Muscle of arm (tissue), 12 donors: ENCODE measurements around the gene IGFBP1. TPM values are rescaled to one million over a fixed set of nuclear protein-coding genes. Genes with fewer than 3 reads are reported as not detected.

Experiments
- DNase-seq: peaks from one replicate; pipeline ENCODE4 v3.0.0-alpha.2; 2013
- polyA plus RNA-seq, 12 donors: library from polyadenylated mRNA; unstranded; fragments of 120-200 nt; gene quantifications; one replicate each; pipeline ENCODE4 v1.2.1, GENCODE V29; 2013; ENCODE audit not compliant: insufficient read length in 12 of 12

Gene IGFBP1
- polyA plus RNA-seq, 12 donors = 0.22 to 1.3 (median 0.35) TPM; not detected in 2

DNA sequence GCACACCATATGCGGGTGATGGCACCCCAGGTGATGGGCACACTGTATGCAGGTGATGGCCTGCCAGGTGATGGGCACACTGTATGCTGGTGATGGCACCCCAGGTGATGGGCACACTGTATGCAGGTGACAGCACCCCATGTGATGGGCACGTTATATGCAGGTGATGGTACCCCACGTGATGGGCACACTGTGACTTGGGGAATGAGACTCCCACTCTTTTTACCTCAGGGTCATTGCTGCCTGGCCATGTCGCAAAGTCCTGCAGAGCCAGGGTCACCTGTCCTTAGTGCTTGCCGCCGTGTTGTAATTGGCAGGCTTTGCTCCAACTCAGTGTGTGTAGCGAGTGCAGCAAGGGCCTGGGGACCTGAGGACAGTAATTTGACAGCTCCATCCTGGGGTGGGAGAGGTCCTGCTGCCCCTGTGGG is 7.8 kb upstream of the IGFBP1 start:
- no peak for DNase-seq

DNA sequence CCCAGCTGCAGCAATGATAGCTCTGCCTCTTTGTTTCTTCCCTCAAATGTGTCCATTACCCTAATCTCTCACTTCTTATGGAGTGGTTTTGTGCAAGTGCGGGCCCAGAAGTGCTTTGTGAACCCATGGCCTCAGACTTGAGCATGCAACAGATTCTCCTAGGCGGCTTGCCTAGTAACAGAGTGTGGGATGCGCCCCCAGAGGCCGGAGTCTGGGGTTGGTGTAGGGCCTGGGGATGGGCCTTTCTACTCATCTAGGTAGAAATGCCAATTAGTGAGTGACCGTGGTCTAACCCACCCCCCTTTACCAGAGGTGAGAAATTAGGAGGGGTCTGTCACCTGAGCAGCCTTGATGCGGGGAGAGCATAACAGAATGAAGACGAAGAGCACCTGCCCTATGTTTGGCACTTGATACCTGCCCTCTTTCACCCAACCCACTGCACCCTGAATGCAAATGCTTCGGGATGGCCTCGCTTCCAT is 7.0 kb upstream of the IGFBP1 start:
- DNase-seq = no peak

DNA sequence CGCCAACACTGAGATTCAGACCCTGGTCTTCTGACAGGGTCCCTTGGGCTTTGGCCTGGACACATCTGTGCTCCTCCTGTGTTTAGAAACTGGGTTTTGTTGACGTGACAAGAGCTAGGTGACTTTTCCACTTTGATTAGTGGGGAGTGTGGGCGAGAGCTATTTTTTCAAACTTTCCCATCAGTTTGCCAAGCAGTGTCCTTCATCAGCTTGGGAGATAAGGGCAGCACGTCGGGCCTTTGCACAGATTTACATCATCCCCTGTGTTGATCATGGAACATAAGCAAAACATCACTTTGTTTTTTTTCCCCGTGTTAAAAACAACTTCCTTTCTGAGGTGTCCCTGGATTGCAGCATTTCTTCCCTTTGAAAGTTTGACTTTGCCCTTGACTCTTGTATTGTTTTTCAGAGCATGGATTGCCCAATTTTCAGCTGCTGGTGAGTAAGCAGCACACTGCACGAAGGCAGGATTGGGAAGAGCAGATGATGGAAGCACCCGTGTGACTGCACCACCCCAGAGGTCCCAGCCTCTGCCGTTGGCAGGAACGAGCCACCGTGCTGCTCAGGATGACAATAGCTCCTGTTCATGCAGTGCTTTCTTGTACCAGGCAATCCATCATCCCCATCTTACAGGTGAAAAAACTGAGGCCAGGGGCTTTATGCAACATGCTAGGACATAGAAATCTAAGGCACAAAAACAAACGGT is 6.4 kb upstream of the IGFBP1 start:
- DNase-seq = no peak

DNA sequence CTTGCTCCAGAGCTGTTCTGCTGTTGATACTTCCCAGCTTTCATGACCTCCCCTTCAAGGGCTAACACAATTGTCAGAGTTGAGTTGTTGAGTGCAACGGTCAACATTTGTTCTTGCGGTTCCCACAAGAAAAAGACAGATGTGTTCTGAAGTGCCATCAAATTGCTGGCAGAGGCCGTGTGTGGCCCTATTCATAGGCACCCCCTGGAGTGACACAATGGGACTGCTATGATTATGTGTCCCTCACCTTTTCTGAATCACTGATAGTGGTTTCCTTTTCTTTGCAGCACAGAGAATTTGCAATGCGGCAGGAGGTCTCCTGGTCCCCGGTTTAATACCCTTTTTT is 5.8 kb upstream of the IGFBP1 start:
- DNase-seq = no peak

DNA sequence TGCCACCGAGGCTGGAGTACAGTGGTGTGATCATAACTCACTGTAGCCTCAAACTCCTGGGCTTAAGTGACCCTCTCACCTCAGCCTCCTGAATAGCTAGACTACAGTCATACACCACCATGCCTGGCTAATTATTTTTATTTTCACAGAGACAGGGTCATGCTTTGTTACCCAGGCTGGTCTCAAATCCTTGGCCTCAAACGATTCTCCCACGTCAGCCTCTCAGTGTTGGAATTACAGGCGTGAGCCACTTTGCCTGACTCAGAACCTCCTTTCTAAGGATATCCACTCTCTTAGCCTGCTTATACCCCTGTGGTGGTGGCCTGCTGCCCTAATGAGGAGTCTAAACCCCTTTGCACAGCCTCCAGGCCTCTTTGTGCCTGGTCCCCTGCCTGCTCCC is 4.2 kb upstream of the IGFBP1 start:
- no peak for DNase-seq

DNA sequence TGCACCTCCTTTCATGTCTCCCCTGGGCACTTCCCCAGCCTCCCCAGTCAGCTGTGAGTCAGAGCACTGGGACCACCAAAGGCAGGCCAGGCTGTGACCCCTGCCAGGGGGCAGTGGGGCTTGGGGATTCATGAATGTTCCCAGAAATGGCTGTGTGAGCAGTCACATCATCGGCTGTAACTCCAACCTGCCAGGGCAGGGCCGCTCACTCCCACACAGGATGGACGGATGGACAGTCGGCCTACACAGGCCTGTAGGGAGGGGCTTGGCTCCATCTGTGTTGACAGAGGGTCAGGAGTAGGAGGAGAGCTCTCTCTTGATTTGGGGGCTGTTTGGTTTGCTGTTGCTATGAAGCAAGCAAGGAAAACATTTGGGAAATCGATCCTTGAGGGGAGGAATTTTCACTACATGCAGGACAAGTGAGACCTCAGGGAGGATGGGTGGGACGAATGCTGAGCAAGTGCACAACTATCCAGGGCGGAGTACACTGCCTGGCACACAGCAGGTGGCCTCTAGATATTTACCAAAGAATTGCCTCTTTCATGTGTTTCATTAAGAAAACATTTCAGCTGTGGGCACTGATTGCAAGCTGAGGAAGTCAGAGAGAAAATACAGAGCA is 2.9 kb upstream of the IGFBP1 start:
- no peak for DNase-seq

DNA sequence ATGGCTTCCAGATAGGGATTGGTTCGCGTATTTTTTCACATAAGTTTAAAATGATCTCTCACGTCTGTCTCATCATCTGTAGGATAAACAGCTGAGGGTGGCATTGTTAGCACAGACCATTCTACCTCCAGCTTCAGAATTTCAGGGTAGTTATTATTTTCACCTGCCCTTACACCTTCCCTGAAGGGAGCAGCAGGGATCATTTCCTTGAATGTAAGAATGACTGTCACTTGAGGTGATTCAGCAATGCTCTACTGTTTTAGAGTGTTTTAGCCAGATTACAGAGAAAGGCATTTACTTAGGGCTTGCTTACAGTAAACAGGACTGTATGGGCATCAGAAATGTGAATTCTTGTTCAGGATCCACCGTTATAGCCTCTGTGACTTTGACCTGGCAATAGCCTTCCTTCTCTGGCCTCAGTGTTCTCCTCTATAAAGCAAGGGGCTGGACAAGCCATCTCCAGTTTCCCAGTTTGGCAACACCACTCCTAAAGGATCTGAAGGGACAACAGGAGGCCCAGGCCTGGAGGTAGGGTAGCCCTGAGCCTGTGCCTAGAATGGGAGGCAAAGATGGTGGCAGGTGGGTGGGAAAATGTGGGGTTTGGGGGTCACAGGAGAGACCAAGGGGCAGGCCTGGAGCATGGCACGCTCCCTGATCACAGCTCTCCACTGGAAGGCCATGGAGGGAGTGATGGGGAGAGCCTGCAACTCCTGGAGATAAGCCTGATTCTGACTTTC is 1.2 kb upstream of the IGFBP1 start:
- DNase-seq = no peak

DNA sequence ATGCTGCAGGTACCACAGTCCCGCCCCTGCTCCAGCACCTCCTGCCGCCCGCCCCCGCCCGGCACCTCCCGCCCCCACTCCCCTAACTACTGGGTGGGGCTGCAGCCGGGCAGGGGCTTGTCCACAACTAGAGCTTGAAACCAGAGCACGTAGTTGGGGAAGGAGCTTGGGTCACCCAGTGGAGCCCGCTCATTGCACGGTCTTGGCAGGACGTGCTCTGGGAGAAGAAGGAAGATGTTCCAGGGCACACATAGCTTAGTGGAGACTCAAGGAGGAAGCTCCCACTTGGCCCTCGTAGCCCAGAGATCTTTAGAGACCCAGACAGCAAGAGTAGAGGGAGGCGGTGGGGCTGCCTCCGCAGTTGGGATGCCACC is 692 bp downstream of the IGFBP1 start:
- no peak for DNase-seq

DNA sequence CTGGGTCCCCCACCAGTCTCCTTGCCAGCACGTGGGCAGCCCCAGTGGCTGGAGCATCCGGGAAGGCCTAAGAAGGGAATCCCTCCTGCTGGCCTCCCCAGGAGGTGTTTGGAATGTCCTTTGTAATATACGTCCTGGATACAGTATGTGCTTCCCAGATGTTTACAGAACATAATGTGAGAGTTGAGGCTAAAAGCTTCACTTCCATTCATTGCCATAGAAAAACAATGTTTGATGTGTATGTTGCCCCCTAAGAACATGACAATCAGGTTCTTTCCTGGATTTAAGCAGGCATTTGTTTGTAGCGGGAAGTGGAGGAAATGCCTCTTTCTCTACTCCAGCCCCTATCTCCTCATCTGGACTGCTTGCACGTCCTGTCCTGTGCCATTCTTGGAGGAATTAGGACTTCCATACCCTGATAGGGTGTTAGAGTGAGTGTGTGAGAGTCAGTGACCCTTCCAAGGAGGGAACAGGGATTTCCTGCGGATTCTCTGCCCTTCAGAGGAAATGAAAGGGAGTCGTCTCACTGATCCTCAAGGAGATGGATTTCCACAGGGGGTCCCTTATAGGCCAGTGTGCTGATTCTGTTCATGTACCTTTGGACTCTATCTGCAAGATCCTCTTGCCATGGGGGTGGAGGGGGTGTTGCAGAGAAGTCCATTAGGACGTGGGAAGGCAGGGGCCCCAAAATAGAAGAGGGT is 1.2 kb downstream of the IGFBP1 start:
- no peak for DNase-seq

DNA sequence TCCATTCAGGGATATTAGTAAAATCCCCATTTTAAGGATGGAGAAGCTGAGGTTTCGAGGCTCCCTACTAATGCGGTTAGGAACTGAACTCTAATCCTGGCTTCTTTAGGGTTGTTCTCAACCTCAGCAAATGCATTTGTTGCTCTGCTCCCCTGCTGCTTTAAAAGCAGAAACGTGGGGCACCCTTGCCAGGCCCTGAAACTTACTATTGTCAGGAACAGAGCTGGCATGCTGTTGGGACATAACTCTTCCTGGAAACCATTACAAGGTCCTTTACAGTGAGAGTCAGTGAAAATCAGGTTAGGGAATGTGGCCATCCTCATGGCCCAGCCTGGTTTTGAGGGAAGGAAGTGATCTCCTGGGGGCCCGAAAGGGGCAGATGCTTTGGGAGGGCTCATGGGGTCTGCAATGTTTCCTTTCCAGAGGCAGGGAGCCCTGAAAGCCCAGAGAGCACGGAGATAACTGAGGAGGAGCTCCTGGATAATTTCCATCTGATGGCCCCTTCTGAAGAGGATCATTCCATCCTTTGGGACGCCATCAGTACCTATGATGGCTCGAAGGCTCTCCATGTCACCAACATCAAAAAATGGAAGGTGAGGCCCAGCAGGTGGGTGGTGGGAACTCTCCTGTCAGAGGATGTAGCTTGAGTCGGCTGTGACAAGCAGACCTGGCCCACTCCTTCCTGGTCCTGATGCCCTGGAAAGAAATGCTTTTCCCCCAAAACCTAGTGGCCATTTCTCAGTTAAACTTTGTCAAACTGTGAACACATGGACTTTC is 2.0 kb downstream of the IGFBP1 start:
- DNase-seq = no peak

DNA sequence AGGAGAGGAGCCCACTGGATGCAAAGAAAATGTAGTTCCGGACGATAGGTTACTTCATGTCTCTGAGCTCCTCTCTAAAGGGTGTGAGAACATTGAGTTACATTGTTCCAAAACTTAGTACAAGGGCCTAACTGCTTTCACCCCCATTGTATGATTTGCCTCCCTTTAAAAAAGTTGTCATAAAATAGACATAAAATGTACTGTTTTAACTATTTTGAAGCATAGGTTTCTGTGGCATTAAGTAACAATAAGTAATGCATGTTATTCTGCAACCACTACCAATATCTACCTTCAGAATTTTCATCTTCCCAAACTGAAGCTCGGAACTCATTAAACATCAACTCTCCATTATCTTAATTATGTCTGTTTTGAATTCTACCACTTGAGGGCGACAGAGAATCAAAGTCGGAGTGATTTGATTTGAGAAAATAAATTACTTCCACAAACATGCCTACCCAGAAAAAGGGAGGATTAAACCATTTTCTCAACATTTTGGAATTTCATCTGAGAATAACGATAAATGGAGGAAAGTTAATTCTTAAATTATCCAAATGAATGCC is 2.7 kb downstream of the IGFBP1 start:
- DNase-seq = peak; percentile 59

DNA sequence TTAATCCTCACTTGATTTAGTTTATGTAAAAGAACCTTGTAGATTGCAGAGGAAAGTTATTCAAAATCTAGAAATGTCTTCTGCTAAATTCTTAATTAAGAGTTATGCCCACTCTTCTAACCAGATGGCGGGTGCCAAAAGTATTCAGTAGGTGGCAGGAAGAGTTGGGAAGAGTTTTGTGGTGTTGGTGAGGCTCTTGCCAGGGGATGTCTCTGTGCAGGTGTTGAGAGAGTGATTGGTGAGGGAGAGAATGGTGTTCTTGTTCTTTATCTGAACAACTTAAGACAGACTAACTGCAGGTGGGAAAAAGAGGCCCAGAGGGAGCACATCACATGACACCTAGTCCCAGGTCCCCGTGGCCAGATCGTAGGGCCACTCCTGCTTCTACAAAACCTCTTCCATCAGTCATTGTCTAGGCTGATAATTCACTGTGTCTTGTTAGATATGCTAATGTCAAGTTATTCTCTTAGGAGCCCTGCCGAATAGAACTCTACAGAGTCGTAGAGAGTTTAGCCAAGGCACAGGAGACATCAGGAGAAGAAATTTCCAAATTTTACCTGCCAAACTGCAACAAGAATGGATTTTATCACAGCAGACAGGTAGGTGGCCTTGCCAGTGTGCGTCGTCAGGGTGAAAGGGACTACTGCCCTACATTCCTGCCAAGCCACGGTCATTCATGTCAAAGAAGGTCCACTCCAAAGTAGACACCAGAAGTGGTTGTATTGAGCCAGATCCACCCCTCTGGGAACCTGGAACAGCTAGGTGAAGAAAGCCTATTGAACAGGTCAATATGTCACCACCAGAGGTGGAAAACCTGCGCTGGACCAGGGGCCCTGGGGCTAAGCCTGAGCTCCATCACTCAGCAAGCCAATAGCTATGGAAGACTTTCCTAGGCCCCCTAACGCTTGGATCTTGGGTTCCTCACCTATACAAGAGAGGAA is 3.4 kb downstream of the IGFBP1 start:
- no peak for DNase-seq

DNA sequence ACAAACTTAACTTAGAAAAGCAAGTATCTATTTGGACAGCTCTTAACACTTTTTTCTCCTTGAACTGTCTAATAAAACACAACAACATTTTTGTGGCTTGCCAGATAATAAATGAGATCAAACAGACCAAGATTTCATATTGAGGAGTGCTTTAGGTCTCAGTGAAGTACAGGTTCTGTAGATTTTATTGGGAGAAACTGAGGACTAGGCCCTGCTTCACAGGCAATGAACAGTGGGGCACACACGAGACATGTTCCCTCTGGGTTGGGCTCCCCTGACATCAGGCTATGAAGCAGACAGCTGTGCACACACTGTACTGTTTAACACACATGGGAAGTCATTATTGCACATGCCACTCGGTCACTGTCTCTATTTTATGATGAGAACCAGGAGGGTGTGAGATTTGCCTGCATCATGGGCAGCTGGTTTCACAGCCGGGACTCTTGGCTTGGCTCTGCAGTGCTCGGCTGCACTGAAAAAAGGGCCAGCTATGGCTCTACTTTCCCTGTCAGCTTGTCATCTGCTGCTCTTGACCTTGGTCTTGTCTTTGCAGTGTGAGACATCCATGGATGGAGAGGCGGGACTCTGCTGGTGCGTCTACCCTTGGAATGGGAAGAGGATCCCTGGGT is 4.2 kb downstream of the IGFBP1 start:
- DNase-seq = no peak

DNA sequence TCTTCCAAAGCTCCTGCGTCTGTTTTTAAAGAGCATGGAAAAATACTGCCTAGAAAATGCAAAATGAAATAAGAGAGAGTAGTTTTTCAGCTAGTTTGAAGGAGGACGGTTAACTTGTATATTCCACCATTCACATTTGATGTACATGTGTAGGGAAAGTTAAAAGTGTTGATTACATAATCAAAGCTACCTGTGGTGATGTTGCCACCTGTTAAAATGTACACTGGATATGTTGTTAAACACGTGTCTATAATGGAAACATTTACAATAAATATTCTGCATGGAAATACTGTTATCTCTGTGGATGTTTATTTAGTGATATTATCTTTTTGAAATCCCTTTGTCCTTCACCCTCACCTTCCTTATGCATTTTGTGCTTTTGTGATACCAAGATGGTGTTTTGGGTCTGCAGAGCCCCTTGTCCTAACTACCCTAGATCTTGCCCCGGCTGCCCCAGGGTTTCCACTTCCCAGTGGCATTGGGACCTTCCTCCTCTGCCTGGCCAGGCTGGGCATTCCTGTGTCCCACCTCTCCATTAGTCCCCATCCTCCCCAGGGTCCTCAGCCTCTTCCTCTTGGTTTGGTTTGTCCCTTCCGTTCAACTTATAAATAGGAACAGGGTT is 5.2 kb downstream of the IGFBP1 start:
- DNase-seq = no peak

DNA sequence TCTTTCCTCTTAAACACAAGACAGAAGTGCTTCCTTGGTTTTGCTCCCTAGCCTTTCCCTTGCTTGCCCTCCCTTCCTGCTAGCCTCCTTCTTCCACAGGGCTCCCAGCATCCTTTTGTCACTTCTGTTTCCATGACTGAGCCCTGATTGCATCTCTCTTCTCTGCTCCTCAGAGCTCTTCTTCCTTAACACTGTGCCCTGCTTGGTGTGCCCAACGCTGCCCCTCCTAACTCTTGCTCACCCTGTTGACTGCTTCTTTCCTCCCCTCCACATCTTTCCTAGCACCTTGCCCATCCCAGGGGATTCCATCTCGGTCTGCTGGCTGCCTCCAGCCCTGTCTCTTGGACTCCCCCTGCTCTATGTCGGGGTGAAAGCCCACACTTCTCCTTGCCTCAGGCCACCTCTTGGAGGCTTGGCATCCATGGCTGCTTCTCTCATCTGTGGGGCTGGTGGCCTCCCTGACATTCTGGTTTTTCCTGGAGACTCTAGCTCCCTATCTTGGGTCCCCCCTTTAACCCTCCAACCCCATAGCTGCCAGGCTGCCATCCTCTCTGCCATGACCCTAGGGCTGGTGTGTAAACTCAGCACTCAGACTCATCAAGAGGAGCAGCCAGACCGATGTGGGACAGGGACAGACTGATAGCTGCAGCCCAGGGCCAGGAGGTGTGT is 5.8 kb downstream of the IGFBP1 start:
- no peak for DNase-seq

DNA sequence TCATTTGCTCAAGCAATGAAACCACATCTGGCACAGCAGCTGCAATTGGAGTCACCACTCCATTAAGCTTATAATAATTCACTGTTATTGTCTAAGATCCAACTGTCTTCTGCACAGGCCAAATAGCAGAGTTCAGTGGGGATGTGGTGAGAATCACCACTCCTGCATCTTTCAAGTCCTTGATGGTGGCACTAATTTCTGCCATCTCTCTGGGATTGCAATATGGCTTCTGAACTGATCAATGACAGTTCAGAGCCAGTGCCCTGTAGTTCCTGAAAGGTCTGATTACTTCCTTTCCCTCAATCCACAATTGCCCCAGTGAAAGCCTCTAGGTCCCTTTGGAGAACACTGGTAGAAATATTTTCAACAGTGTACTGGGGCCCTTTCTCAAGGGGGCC is 6.4 kb downstream of the IGFBP1 start:
- no peak for DNase-seq

DNA sequence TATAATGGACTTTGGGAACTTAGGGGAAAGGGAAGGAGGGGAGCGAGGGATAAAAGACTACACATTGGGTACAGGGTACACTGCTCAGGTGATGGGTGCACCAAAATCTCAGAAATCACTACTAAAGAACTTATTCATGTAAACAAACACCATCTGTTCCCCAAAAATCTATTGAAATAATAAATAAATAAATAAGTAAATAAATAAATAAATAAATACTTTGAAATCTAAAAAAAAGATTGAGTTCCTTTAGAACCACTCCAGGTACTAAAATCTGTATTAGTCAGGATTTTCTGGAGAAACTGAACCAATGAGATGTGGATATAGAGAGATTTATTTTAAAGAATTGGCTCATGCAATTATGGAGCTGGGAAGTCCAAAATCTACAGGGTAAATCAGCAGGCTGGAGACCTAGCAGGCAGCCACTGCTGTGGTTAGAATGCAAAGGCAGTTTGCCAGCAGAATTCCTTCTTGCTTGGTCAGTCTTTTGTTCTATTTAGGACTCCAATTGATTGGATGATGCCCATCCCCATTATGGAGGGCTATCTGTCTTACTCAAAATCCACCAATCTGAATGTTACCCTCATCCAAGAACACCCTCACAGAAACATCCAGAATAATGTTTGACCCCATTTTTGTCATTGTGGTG is 8.9 kb downstream of the IGFBP1 start:
- no peak for DNase-seq

DNA sequence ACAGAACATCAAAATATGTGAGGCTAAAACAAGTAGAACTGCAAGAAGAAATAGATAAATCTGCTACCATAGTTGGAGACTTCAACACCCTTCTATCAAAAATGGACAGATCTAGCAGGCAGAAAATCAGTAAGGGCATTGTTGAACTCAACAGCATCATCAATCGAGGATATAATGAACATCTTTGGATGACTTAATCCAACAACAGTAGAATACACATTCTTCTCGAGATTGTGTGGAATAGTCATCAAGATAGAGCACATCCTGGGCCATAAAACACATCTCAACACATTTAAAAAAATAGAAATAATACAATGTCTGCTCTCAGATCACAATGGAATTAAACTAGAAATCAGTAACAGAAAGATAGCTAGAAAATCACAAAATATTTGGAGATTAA is 9.9 kb downstream of the IGFBP1 start:
- DNase-seq = no peak
